Measurements from ENCODE around the gene DBP.

The DBP gene

GRCh38 chr19:48606463-48607358 lies 30.5 kb downstream of the DBP start, which contains the start of gene SPACA4:
Gene SPACA4 (plus strand): TSS chr19:48606742. CDS start chr19:48606979, 237 bp downstream.
- no peak within 1 kb of the TSS for H3K4me3 ChIP-seq (ENCODE audit: low read depth, low read length)
- TF ChIP-seq, protein P1, sequence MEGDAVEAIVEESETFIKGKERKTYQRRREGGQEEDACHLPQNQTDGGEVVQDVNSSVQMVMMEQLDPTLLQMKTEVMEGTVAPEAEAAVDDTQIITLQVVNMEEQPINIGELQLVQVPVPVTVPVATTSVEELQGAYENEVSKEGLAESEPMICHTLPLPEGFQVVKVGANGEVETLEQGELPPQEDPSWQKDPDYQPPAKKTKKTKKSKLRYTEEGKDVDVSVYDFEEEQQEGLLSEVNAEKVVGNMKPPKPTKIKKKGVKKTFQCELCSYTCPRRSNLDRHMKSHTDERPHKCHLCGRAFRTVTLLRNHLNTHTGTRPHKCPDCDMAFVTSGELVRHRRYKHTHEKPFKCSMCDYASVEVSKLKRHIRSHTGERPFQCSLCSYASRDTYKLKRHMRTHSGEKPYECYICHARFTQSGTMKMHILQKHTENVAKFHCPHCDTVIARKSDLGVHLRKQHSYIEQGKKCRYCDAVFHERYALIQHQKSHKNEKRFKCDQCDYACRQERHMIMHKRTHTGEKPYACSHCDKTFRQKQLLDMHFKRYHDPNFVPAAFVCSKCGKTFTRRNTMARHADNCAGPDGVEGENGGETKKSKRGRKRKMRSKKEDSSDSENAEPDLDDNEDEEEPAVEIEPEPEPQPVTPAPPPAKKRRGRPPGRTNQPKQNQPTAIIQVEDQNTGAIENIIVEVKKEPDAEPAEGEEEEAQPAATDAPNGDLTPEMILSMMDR (IDR thresholded peaks at IDR 0.05; ENCODE audit: insufficient read depth, low read depth, low read length, missing control alignments) = no peak

DNA sequence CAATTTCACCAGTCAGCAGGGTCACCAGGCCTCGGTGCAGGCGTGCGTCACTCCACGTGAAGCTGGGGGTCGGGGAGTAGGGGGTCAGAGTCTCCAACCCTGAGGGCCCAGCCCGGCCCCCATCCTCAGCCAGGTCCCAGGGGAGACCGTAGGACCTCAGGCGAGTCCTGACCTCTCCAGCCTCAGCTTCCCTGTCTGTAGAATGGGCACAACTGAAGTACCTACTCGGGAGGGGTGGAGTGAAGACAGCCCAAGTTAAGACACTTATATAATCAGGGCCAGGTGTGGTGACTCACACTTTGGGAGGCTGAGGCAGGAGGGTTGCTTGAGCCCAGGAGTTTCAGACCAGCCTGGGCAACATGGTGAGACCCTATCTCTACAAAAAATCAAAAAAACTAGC lies 33.3 kb downstream of the DBP start:
- H3K4me3 ChIP-seq (ENCODE audit: low read depth, low read length) = no peak overlapping the region
- TF ChIP-seq, protein P1 (IDR thresholded peaks at IDR 0.05; ENCODE audit: insufficient read depth, low read depth, low read length, missing control alignments) = no peak
- DNase-seq (ENCODE audit: low read depth) = no peak

More at GRCh38 chr19:48606463-48607358, 30.5 kb downstream of the DBP start, which contains the start of gene SPACA4:
- DNase-seq (ENCODE audit: low read depth) = no peak

GRCh38 chr19:48603449-48603848 lies 33.7 kb downstream of the DBP start:
- DNase-seq (ENCODE audit: low read depth) = no peak
- no peak overlapping the region for H3K4me3 ChIP-seq (ENCODE audit: low read depth, low read length)
- TF ChIP-seq, protein P1 (IDR thresholded peaks at IDR 0.05; ENCODE audit: insufficient read depth, low read depth, low read length, missing control alignments) = no peak

DNA sequence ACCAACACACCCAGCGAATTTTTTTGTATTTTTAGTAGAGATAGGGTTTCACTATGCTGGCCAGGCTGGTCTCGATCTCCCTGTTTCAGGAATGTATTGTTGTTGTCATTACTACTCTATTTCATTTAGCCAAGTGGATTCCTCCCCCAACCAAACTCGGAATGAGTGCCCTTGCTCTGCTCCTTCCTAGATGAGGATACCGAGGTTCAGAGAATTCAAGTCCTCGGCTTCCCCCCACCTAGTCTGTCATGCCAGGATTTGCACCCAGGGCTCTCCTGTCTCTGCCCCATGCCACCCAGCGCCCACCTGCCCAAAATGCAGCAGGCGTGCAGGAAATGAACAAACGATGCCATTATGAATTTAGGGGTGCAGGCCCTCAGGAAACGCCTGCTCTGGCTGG lies 34.2 kb downstream of the DBP start:
- TF ChIP-seq, protein P1 (IDR thresholded peaks at IDR 0.05; ENCODE audit: insufficient read depth, low read depth, low read length, missing control alignments) = no peak
- no peak for DNase-seq (ENCODE audit: low read depth)
- H3K4me3 ChIP-seq (ENCODE audit: low read depth, low read length) = no peak overlapping the region

- DNase-seq (ENCODE audit: low read depth) = no peak
- H3K4me3 ChIP-seq (ENCODE audit: low read depth, low read length) = no peak overlapping the region
- TF ChIP-seq, protein P1 (IDR thresholded peaks at IDR 0.05; ENCODE audit: insufficient read depth, low read depth, low read length, missing control alignments) = no peak
Observed at GRCh38 chr19:48600679-48601417, 36.3 kb downstream of the DBP start.

DNA sequence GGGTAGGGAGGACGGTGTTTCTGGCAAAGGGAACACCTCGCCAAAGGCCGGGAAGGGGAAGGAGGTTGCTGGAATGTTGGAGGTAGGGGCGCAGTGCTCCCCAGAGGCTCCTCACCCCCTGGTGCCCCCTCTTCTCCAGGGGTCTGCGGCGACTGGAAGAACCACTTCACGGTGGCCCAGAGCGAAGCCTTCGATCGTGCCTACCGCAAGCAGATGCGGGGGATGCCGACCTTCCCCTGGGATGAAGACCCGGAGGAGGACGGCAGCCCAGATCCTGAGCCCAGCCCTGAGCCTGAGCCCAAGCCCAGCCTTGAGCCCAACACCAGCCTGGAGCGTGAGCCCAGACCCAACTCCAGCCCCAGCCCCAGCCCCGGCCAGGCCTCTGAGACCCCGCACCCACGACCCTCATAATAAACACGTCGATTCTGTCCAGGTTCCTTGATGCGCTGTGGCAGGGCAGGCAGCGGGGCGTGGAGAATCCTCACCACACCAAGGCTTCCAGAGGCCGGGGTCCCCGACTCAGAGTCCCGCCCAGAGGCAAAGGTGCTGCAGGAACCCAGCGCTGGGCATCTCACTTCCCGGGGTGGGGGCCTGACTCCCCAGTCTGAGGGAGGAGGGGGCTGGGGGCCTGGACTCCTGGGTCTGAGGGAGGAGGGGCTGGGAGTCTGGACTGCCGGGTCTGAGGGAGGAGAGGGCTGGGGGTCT lies 38.0 kb downstream of the DBP start:
- no peak overlapping the region for H3K4me3 ChIP-seq (ENCODE audit: low read depth, low read length)
- TF ChIP-seq, protein P1 (IDR thresholded peaks at IDR 0.05; ENCODE audit: insufficient read depth, low read depth, low read length, missing control alignments) = no peak
- DNase-seq (ENCODE audit: low read depth) = no peak

All from GM12865 (cell line).